GM18867 (cell line): Measurements from ENCODE around the gene CD109.
"Not testable (repeated sequence)": the region's sequence is repeated elsewhere in the genome, so short reads cannot be mapped to it uniquely, and the experiment has no call there.

Experiments
- ATAC-seq: cut with Tn5 transposase; IDR thresholded peaks from one replicate; pipeline ENCODE4 v1.9.1; 2021; ENCODE audit warnings: mild to moderate bottlenecking, moderate library complexity; ENCODE audit not compliant: unreplicated experiment

CD109 gene

DNA sequence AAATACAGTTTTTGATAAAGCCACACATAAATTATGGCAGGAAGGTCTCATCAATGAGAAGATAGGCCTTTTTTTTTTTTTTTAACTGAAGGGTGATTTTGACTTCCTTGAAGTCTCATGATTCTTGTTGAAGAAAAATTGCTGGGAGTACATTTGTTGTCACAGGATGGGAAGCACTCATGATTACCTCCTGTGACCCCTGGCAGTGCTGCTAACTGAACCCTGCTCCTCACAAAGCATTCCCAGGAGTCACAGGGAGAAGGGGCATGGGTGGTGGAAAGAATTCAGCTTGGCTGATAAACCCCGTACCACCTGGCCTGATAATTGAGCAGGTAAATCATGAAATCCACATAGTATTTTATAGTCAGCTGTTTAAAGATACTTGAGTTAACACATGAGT is 86.9 kb downstream of the CD109 start:
- ATAC-seq: no peak

DNA sequence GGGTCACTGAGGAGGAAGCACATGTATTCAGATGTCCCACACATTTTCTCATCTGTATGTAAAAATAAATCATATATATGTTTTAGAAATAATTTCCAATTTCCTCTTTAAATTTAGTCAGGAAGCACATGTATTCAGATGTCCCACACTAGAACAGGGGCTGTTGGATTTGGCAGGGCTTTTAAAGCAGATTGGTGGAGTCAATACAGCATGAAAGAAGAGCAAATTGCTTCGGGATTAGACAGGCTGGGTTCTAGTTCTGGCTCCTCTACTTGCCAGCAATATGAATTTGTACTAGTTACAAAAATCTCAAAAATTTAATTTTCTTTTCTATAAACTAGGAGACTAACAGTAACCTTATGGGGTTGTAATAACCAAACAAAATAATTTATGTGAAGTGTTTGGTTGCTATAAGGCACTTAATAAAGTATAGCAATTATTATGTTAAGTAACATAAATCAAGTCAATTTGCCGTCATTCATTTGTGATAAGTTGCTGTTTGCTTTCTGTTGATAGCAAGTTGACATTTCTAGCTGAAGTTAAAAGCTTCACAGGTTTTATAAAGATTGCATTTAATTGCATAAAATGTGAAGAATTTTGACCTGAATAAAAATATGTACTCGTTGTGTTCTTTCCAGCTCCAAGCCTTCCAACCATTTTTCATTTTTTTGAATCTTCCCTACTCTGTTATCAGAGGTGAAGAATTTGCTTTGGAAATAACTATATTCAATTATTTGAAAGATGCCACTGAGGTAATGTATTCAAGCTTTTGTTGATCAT is 88.9 kb downstream of the CD109 start:
- no peak for ATAC-seq

DNA sequence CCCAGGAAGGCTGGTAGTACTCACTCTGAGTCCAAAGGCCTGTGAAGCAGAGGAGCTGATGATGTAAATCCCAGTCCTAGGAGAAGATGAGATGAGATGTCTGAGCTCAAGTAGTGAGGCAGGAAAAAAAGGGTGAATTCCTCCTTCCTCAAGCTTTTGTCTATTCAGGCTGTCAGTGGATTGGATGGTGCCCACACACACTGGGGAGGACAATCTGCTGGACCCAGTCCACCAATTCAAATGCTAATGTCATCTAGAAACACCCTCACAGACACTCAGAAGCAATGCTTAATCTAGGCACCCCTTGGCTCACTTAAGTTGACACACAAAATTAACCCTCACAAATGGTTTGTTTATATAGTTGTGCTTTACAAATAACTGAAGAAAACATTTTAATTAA is 94.6 kb downstream of the CD109 start:
- ATAC-seq: no peak

DNA sequence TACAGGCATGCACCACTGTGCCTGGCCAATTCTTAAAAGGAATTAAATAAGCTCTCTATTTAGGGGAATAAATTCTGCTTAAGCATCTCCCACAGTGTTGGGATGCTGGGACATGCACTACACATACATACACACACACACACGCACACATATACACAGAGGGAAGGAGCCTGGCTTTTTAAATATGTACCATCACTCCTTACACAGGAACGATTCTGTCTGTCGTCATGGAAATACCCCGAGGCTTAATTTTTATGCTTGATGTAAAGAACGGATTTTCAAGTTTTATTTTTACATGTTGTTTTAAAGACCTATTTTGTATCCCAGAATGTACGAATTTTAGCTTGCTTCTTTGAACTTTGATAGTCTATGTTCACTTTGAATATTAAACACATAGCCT is 95.3 kb downstream of the CD109 start:
- no peak for ATAC-seq

DNA sequence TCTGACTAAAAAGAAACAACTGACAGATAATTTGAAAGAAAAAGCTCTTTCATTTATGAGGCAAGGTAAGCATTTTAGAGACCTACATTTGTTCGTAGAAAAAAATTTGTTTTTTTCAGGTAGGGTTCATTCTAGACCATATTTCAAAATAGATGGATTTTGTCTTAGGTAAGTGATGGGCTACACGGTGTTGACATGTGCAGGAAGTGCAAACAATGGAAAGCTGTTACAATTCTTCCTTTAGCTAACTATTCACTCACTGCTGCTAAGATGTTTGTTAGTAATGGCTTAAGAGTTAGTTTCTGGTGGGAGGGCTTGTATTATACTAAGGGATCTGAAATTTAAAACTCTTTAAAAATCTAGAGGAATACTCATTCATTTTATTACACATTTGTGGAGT is 96.7 kb downstream of the CD109 start:
- no peak for ATAC-seq

DNA sequence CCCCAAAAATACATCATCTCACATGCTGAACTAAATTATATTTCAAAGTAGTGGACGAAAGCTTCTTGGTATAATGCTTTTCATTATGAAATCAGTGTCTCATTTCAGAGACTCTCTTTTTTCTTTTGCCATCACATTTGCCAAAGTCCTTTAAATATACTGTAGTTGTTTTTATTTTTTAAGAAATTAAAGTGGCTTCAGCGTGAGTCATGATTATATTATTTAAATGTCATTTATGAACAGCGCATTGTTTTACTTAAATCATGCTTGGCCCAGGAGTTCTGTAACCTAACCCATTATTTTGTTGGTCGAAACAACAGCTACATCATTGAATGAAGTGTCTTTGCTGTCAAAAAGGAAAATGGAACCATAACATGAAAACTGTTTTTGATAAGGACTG is 100.9 kb downstream of the CD109 start:
- no peak for ATAC-seq

DNA sequence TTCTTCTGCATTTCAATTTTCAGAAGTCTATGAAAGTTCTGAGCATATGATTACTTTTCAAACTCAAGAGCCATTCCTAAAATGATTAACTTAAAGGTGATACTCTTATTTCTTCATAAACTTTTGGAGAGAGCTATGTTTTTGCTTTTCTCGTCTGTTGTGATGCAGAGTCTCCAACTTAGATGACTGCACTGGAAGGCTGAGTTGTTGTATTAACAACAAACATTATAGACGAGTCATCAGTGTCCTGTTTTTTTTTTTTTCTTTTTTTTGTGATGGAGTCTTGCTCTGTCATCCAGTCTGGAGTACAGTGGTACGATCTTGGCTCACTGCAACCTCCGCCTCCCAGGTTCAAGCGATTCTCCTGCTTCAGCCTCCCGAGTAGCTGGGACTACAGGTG is 101.9 kb downstream of the CD109 start:
- ATAC-seq: no peak

DNA sequence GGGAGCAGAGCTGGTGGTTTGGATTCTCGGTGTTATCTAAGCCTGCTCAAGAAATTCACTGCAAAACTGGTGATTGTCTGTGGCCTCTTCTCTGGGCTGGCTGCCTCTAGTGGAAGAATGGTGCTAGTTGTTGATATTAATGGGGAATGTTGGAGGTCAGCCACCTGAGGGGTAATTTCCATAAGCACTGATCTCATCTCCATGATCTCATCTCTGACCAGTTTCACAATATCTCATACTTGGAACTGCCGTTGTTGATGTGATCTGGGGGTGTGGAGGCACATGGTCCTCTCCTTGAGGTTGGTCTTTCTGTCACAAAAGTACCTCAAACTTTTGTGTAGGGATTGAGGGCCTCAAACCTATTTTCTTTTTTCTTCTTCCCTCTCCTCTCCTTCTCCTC is 102.6 kb downstream of the CD109 start:
- peak; percentile 81 for ATAC-seq

DNA sequence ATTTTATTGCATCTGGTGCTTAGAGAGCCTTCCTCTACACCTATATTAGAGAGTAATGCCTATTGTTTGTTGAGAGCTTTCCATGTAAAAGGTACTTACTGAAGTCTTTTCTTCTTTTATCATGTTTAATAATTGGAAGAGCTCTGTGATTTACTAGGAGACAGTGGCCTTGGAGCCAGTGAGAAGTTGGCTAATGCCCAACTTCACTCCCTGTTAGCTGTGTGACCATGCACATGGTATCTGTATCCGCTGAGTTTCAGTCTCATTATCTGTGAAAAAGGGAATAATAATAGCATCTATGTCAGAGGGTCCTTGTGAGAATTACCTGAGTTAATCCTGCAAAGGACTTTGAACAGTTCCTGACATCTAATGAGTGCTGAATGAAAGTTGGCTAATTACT is 105.0 kb downstream of the CD109 start:
- no peak for ATAC-seq

DNA sequence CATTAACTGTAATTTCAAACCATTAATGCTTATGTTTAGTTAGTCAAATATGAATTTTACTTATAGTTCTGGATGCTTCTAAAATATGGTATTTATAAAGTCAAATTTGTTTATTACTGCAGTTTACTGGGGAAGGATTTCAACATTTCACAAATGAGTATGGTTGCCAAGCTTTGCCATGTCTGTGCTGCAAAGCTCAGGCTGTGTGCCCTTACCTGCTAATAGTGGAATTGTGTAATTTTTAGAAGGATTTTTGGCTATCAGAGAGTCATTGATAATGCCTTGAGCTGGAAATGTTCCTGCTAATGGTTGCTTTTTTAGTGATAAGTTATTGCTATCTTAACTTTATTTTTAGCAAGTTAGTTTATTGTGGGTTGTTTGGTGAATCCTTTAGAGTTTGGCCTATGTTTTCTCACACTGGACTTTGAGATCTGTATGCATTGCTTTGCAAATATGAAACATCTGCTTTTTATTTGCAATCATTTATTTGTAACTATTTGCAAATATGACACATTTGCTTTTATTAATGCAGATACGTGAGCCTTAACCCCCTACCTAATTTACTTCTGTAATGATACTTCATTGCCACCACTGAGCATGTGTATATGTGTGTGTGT is 105.8 kb downstream of the CD109 start:
- ATAC-seq: no peak

DNA sequence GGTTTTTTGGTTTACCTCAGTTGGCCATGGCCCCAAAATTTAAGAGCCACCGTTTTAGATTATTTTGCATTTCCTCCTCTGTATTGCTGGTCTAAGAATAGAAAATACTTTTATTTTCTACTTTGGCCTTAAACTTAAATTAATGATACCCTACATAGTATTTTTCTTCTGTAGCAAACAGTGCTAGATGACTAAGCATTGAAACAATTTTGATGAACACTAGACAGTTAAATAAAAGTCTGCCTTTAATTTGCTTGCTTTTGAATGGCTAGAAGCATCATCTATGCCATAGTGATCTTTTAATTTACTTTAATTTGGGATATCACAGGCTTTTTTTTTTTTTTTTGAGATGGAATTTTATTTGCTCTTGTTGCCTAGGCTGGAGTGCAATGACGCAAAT is 106.4 kb downstream of the CD109 start:
- ATAC-seq: no peak

DNA sequence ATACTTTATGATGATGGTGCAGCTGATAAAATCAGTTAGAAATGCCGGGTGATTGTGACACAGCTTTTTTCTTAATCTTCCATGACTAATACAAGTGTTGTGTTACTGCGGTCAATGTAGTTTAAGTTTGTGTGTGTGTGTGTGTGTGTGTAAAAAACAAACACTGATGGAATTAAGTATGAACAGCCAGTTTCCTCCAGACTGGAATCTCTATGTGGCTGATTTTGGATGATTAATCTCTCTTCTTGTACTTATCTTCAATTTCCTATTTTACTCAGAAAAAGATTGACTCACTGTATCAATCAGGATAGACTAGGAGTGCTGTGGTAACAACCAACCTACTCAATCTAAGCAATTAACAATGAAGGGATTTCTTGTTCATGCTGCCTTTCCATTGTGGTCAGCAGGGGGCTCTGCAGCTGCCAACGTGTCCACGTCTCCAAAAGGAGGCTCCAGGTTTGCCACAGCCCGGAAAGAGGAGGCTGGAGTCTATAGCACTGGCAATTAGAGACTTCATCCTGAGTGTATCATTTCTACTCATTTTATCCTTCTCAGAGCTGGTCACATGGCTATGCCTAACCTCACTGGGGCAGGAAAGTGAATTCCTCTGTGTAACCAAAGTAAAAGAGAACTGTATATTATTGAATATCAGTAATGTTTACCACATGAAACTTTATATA is 107.7 kb downstream of the CD109 start:
- no peak for ATAC-seq

DNA sequence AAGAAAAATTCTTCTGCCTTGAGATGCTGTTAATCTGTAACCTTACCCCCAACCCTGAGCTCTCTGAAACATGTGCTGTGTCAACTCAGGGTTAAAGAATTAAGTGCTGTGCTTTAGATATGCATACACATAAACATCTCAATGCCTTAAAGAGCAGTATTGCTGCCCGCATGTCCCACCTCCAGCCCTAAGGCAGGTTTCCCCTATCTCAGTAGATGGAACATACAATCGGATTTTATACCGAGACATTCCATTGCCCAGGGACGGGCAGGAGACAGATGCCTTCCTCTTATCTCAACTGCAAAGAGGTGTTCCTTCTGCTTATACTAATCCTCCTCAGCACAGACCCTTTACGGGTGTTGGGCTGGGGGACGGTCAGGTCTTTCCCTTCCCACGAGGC is 109.2 kb downstream of the CD109 start:
- ATAC-seq: not testable (repeated sequence)

DNA sequence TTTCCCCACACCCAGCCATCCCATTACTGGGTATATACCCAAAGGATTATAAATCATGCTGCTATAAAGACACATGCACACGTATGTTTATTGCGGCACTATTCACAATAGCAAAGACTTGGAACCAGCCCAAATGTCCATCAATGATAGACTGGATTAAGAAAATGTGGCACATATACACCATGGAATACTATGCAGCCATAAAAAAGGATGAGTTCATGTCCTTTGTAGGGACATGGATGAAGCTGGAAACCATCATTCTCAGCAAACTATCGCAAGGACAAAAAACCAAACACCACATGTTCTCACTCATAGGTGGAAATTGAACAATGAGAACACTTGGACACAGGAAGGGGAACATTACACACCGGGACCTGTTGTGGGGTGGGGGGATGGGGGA is 110.0 kb downstream of the CD109 start:
- ATAC-seq: not testable (repeated sequence)

DNA sequence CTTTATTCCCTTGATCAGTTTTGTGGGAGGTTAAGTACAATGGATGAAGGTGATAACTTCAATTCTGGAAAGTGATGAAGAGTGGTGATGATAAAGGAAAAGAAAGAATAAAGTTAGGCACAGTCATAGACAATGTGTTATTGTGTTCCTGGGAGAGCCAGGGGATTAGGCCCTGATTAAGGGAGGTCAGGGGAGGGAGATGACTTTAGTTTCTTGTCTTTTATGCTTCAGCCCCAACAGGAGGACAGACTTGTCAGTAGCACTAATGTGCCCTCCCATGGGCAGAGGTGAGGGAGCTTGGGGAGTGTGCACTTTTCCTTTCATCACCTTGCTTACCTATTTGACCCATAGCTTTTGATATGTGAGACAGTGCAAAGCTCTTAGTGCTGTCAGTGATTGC is 115.7 kb downstream of the CD109 start:
- ATAC-seq: no peak

DNA sequence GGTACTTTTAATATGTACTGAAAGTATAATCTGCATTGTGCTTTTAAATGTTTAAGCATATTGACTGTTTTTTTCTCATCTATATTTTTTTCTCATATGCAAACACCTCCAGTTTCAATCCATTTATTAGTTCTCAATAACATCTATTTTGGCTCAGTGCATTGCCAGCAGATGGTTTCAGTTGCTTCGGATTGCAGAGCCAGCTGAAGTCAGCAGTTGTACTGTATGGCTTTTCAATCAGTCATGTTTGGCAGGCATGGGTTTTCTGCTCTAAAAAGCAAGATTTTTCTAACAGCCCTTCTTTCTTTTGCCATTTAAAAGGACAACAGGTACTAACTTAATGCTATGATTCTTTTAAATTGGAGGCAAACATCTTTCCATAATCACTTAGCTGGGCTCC is 121.2 kb downstream of the CD109 start:
- ATAC-seq: peak; percentile 92

DNA sequence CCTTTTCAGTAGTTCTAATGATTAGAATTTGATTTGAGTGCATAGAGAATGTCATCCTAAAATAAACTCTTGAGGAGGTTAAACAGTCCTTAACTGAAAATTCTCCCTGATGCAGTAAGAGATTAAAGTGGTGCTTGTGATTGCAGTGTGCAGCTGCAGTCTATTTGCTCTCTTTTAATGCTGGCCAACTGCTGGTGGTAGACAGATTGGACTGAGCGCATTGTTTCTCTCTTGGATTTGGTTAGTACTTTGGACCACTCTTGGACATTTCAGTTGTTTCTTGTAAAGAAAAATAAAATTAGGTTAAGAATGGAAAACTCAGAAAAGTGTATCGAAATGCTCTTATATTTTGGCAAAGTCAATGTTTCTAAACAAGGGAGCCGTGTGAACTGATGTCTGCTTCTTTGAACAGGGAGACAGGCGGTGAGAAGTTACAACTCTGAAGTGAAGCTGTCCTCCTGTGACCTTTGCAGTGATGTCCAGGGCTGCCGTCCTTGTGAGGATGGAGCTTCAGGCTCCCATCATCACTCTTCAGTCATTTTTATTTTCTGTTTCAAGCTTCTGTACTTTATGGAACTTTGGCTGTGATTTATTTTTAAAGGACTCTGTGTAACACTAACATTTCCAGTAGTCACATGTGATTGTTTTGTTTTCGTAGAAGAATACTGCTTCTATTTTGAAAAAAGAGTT is 127.2 kb downstream of the CD109 start:
- no peak for ATAC-seq

DNA sequence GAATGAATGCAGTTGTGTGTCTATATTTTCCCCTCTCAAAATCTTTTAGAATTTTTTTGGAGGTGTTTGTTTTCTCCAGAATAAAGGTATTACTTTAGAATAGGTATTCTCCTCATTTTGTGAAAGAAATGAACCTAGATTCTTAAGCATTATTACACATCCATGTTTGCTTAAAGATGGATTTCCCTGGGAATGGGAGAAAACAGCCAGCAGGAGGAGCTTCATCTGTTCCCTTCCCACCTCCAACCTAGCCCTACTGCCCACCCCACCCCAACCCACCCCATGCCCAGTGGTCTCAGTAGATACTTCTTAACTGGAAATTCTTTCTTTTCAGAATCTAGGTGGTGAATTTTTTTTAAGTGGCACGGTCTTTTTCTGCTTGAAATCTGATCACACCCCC is 127.8 kb downstream of the CD109 start:
- ATAC-seq: no peak

DNA sequence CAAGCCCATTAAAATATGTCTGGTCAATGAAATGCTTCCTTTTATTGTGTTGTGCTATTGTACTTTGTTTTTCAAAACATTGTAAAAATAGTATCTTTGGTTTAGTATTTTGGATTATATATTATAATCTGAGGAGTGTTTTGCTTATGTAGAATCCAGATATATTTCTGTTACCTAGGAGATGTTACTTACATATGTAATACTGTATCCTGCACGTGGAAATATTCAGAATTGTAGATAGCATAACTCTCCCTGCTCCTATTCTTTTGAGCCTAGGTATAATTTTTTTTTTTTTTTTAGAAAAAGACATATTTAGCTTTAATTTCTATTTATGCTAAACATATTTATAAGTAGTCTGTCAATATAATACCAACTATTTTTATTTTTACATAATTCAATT is 130.6 kb downstream of the CD109 start:
- ATAC-seq: no peak

DNA sequence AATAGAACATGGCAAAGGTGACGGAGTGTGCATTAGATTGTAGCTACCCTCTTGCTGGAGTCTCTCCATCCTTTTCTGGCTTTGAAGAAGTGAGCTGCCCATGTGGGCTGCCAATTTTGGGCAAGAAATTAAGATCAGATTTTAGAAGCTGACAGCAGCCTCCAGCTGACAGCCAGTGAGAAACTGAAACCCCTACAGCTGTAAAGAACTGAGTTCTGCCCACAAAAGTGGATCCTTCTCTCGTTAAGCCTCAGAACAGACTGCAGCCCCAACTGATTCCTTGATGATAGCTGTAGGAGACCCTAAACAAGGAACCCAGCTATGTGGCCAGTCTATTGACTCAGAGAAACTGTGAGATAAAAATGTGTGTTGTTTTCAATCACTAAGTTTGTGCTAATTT is 134.1 kb downstream of the CD109 start:
- ATAC-seq: peak; percentile 88

DNA sequence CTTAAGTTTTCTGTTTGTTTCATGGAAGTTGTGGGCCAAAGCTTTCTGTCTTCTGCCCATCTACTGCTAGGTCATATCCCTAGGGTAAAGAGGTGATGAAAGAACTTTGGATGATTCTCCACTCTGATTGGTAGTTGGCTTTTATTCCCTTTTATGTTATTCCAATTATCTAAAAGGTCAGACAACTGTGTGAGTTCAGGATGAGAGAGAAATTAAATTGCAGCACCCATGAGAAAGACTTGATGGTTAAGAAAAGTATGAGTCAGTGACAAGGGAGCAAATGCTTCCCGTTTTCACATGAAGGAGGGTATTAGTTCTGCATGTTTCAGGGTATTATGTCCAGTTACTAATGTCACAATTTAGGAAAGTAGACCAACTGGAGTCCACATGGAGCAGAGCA is 136.3 kb downstream of the CD109 start:
- ATAC-seq: no peak

DNA sequence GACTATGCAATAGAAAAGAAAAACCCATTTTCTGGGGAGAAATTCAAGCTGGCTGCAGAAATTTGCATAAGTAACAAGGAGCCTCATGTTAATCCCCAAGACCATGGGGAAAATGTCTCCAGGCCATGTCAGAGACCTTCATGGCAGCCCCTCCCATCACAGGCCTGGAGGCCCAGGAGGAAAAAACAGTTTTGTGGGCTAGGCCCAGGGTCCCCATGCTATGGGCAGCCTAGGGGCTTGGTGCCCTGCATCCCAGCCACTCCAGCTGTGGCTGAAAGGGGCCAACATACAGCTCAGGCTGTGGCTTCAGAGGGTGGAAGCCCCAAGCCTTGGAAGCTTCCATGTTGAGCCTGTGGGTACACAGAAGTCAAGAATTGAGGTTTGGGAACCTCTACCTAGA is 148.7 kb downstream of the CD109 start:
- ATAC-seq: not testable (repeated sequence)
